HUES48 (cell line): ENCODE measurements around the gene MYO9A.
A peak's percentile ranks its signal among the peaks of the same experiment; 100 is the strongest.

Source experiments
- H3K27ac ChIP-seq: one replicate; pipeline ENCODE4 v1.7.0; 2013; ENCODE audit warnings: low read depth, low read length, inconsistent platforms
- H3K27me3 ChIP-seq: 2 replicates; pipeline ENCODE4 v1.6.1; 2013; ENCODE audit warnings: mild to moderate bottlenecking, low read length; ENCODE audit not compliant: control insufficient read depth, insufficient read depth
- H3K36me3 ChIP-seq: 2 replicates; pipeline ENCODE4 v1.6.1; 2013; ENCODE audit warnings: low read length; ENCODE audit not compliant: control insufficient read depth, insufficient read depth
- H3K4me1 ChIP-seq: 2 replicates; pipeline ENCODE4 v1.6.1; 2013; ENCODE audit warnings: mild to moderate bottlenecking, low read length; ENCODE audit not compliant: control insufficient read depth, insufficient read depth
- H3K4me3 ChIP-seq: 2 replicates; pipeline ENCODE4 v1.5.1; 2013; ENCODE audit warnings: mild to moderate bottlenecking, low read depth, low read length
- H3K9ac ChIP-seq: 2 replicates; pipeline ENCODE4 v1.6.1; 2013; ENCODE audit warnings: mild to moderate bottlenecking, low read depth, low read length, moderate library complexity
- H3K9me3 ChIP-seq: 2 replicates; pipeline ENCODE4 v1.6.1; 2013; ENCODE audit warnings: low read length; ENCODE audit not compliant: control insufficient read depth, insufficient read depth

Gene MYO9A

GRCh38 chr15:72135719-72136118, 17.8 kb upstream of the MYO9A start:
- H3K27me3 ChIP-seq: no peaks in the 10 kb centered on the region
- no peak overlapping the region for H3K9ac ChIP-seq
- no peaks in the 10 kb centered on the region for H3K9me3 ChIP-seq
- no peaks in the 10 kb centered on the region for H3K4me1 ChIP-seq
- H3K36me3 ChIP-seq: no peaks in the 10 kb centered on the region
- H3K4me3 ChIP-seq: no peak overlapping the region
- H3K27ac ChIP-seq: no peak overlapping the region

- no peaks in the 10 kb centered on the region for H3K27me3 ChIP-seq
- H3K9ac ChIP-seq: no peak overlapping the region
- no peaks in the 10 kb centered on the region for H3K4me1 ChIP-seq
- H3K9me3 ChIP-seq: no peaks in the 10 kb centered on the region
- no peaks in the 10 kb centered on the region for H3K36me3 ChIP-seq
- no peak overlapping the region for H3K4me3 ChIP-seq
- no peak overlapping the region for H3K27ac ChIP-seq
These were observed 15.3 kb upstream of the MYO9A start for GRCh38 chr15:72133211-72133610.

- H3K9ac ChIP-seq: no peak overlapping the region
- H3K4me1 ChIP-seq: no peaks in the 10 kb centered on the region
- H3K9me3 ChIP-seq: no peaks in the 10 kb centered on the region
- no peak overlapping the region for H3K4me3 ChIP-seq
- no peaks in the 10 kb centered on the region for H3K36me3 ChIP-seq
- H3K27ac ChIP-seq: no peak overlapping the region
- no peaks in the 10 kb centered on the region for H3K27me3 ChIP-seq
These were observed 14.0 kb upstream of the MYO9A start for GRCh38 chr15:72131922-72132321.

- H3K4me1 ChIP-seq: no peaks in the 10 kb centered on the region
- no peak overlapping the region for H3K27ac ChIP-seq
- no peaks in the 10 kb centered on the region for H3K27me3 ChIP-seq
- no peak overlapping the region for H3K9ac ChIP-seq
- no peaks in the 10 kb centered on the region for H3K9me3 ChIP-seq
- H3K4me3 ChIP-seq: no peak overlapping the region
- no peaks in the 10 kb centered on the region for H3K36me3 ChIP-seq
These were observed 12.3 kb upstream of the MYO9A start for GRCh38 chr15:72130272-72130671.

GRCh38 chr15:72128359-72128758, 10.4 kb upstream of the MYO9A start:
- Histone ChIP-seq H3K4me1 (no peaks in the 10 kb centered on the region), H3K27me3 (no peaks in the 10 kb centered on the region), H3K9ac (no peak overlapping the region), H3K27ac (no peak overlapping the region), H3K4me3 (no peak overlapping the region), H3K36me3 (no peaks in the 10 kb centered on the region), H3K9me3 (no peaks in the 10 kb centered on the region)

GRCh38 chr15:72127724-72128322, 9.9 kb upstream of the MYO9A start:
- no peaks in the 10 kb centered on the region for H3K36me3 ChIP-seq
- H3K27ac ChIP-seq: no peak overlapping the region
- H3K9ac ChIP-seq: no peak overlapping the region

GRCh38 chr15:72124218-72124617, 6.3 kb upstream of the MYO9A start:
- no peak overlapping the region for H3K9ac ChIP-seq
- H3K27me3 ChIP-seq: no peaks in the 10 kb centered on the region
- H3K9me3 ChIP-seq: no peaks in the 10 kb centered on the region
- H3K27ac ChIP-seq: no peak overlapping the region
- peaks cover under 1% of the 10 kb centered on the region for H3K4me1 ChIP-seq
- H3K36me3 ChIP-seq: no peaks in the 10 kb centered on the region
- H3K4me3 ChIP-seq: no peak overlapping the region

More at GRCh38 chr15:72127724-72128322, 9.9 kb upstream of the MYO9A start:
- no peaks in the 10 kb centered on the region for H3K4me1 ChIP-seq
- H3K9me3 ChIP-seq: no peaks in the 10 kb centered on the region
- H3K4me3 ChIP-seq: no peak overlapping the region
- no peaks in the 10 kb centered on the region for H3K27me3 ChIP-seq

- H3K4me3 ChIP-seq: peak overlapping the region; percentile 98
- no peaks in the 10 kb centered on the region for H3K9me3 ChIP-seq
- H3K27ac ChIP-seq: peak overlapping the region; percentile 98
- H3K9ac ChIP-seq: peak overlapping the region; percentile 68; the same call in 1 of the 2 replicates
- no peaks in the 10 kb centered on the region for H3K36me3 ChIP-seq
- H3K4me1 ChIP-seq: peaks cover 10% of the 10 kb centered on the region
- no peaks in the 10 kb centered on the region for H3K27me3 ChIP-seq
These were observed 399 bp downstream of the MYO9A start for GRCh38 chr15:72117486-72118016.

- peak overlapping the region; percentile 98 for H3K27ac ChIP-seq
- no peaks in the 10 kb centered on the region for H3K9me3 ChIP-seq
- H3K36me3 ChIP-seq: no peaks in the 10 kb centered on the region
- H3K4me3 ChIP-seq: peak overlapping the region; percentile 98
- no peak overlapping the region for H3K9ac ChIP-seq
- peaks cover 10% of the 10 kb centered on the region for H3K4me1 ChIP-seq
- no peaks in the 10 kb centered on the region for H3K27me3 ChIP-seq
These were observed 1.0 kb downstream of the MYO9A start for GRCh38 chr15:72116731-72117485.

GRCh38 chr15:72113347-72114031, 4.5 kb downstream of the MYO9A start:
- H3K27me3 ChIP-seq: no peaks in the 10 kb centered on the region
- peaks cover 7% of the 10 kb centered on the region for H3K4me1 ChIP-seq
- H3K36me3 ChIP-seq: no peaks in the 10 kb centered on the region
- no peak overlapping the region for H3K4me3 ChIP-seq
- no peak overlapping the region for H3K27ac ChIP-seq
- H3K9ac ChIP-seq: no peak overlapping the region
- no peaks in the 10 kb centered on the region for H3K9me3 ChIP-seq

GRCh38 chr15:72112805-72113204, 5.1 kb downstream of the MYO9A start:
- Histone ChIP-seq H3K27me3 (no peaks in the 10 kb centered on the region), H3K4me1 (peaks cover 7% of the 10 kb centered on the region), H3K36me3 (no peaks in the 10 kb centered on the region), H3K4me3 (no peak overlapping the region), H3K27ac (no peak overlapping the region), H3K9ac (no peak overlapping the region), H3K9me3 (no peaks in the 10 kb centered on the region)
